ENCODE results near the gene TP53I11.

DNA sequence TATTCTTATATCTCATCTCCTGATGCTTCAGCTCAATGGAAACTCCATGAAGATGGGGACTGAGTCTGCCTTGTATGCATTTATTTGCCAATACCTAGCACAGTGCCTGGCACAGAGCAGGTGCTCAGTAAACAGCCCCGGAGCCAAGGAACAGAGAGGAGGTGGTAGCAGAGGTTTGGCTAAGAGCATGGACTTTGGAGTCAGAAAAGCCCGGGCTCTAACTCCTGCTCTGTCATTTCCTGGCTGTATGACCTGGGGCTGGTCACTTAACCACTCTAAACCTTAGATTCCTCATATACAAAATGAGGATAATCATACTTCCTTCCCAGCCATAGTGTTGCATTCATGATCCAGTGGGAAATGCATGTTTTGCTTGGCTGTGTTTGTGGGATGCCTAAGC is 36.6 kb downstream of the TP53I11 start:
- TF ChIP-seq, protein P1, sequence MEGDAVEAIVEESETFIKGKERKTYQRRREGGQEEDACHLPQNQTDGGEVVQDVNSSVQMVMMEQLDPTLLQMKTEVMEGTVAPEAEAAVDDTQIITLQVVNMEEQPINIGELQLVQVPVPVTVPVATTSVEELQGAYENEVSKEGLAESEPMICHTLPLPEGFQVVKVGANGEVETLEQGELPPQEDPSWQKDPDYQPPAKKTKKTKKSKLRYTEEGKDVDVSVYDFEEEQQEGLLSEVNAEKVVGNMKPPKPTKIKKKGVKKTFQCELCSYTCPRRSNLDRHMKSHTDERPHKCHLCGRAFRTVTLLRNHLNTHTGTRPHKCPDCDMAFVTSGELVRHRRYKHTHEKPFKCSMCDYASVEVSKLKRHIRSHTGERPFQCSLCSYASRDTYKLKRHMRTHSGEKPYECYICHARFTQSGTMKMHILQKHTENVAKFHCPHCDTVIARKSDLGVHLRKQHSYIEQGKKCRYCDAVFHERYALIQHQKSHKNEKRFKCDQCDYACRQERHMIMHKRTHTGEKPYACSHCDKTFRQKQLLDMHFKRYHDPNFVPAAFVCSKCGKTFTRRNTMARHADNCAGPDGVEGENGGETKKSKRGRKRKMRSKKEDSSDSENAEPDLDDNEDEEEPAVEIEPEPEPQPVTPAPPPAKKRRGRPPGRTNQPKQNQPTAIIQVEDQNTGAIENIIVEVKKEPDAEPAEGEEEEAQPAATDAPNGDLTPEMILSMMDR (optimal IDR thresholded peaks at IDR 0.05 in 1 of 3, IDR thresholded peaks at IDR 0.05 in 1 of 3, conservative IDR thresholded peaks at IDR 0.05 in 1 of 3; ENCODE audit: extremely low read depth in 1 of 3, insufficient read depth in 2 of 3, low read length in 3 of 3) = no peak
- no peak for TF ChIP-seq EZH2 (IDR thresholded peaks at IDR 0.05; ENCODE audit: low read length)

Data from keratinocyte (primary cell).